OCI-LY3 (cell line): ENCODE results near the gene ATG14.

Experiments
- EZH2phosphoT487 ChIP-seq: fragments of 200-600 bp; shearing (Covaris generic); IDR thresholded peaks from 2 replicates; pipeline ENCODE4 v1.6.1; 2018; ENCODE audit warnings: antibody characterized with exemption, mixed run types, low read depth
- TF ChIP-seq, protein P1 (sequence below): fragments of 200-600, 300-600 bp; sonication (generic); IDR thresholded peaks from 2 replicates; pipeline ENCODE4 v1.5.1; 2014; ENCODE audit warnings: antibody characterized with exemption, low read length, low read depth

DNA sequence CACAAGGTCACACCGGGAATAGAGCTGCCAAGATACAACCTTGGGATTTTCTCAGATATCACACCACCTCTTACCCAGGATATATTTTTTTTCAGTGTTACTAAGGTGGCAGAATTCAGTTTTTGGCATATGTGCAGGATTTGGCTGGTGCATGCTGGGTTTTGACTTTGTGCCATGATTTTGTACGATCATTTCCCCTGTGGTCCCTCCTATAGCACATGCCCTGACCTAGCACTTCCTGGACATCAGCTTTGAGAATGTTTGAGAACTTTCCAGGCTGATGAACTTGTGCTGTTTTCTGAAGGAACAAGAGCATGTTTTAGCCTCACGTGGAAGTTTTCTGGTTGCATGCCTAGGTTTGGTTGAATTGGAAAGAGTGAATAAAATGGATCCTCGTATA is 39.8 kb upstream of the ATG14 start:
- TF ChIP-seq, protein P1, sequence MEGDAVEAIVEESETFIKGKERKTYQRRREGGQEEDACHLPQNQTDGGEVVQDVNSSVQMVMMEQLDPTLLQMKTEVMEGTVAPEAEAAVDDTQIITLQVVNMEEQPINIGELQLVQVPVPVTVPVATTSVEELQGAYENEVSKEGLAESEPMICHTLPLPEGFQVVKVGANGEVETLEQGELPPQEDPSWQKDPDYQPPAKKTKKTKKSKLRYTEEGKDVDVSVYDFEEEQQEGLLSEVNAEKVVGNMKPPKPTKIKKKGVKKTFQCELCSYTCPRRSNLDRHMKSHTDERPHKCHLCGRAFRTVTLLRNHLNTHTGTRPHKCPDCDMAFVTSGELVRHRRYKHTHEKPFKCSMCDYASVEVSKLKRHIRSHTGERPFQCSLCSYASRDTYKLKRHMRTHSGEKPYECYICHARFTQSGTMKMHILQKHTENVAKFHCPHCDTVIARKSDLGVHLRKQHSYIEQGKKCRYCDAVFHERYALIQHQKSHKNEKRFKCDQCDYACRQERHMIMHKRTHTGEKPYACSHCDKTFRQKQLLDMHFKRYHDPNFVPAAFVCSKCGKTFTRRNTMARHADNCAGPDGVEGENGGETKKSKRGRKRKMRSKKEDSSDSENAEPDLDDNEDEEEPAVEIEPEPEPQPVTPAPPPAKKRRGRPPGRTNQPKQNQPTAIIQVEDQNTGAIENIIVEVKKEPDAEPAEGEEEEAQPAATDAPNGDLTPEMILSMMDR, result no peak
- no peak for TF ChIP-seq EZH2phosphoT487
